Gastroesophageal sphincter (tissue), 2 donors: ENCODE measurements around the gene PRKG1.
"Not testable (repeated sequence)": the region's sequence is repeated elsewhere in the genome, so short reads cannot be mapped to it uniquely, and the experiment has no call there.

Experiments used
- EP300 ChIP-seq: sonication (generic); formaldehyde crosslinking; IDR thresholded peaks from one replicate; pipeline ENCODE4 v1.6.1; 2017; ENCODE audit warnings: antibody characterized with exemption, mild to moderate bottlenecking
- POLR2AphosphoS5 ChIP-seq: sonication (generic); formaldehyde crosslinking; IDR thresholded peaks from one replicate; pipeline ENCODE4 v1.6.1; 2017; ENCODE audit warnings: antibody characterized with exemption

DNA sequence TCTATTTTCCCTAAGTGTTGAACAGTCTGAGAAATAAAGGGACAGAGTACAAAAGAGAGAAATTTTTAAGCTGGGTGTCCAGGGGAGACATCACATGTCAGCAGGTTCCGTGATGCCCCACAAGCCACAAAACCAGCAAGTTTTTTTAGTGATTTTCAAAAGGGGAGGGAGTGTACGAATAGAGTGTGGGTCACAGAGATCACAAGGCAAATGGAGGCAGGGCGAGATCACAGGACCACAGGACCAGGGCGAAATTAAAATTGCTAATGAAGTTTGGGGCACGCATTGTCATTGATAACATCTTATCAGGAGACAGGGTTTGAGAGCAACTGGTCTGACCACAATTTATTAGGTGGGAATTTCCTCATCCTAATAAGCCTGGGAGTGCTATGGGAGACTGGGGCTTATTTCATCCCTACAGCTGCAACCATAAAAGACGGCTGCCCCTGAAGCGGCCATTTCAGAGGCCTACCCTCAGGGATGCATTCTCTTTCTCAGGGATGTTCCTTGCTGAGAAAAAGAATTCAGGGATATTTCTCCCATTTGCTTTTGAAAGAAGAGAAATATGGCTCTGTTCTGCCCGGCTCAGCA is 193.8 kb downstream of the PRKG1 start:
- not testable (repeated sequence) for TF ChIP-seq EP300, POLR2AphosphoS5
